Endothelial cell of umbilical vein (primary cell): ENCODE measurements around the gene C8B. TPM values are rescaled to one million over a fixed set of nuclear protein-coding genes. Genes with fewer than 3 reads are reported as not detected.

ENCODE experiments used
- BruUV-seq: library from RNA; stranded (reverse); fragments of 400-500 nt; replicated peaks from 2 replicates; lab custom pipeline; 2021; lab: Mats Ljungman, UMichigan
- CTCF ChIA-PET: fragments of 300-600, 350-600 bp; sonication (Branson Sonifier 250); formaldehyde crosslinking; loops from one replicate; lab custom pipeline; 2021; ENCODE audit warnings: antibody characterized with exemption, inconsistent platforms; lab: Charles Lee
- POLR2A ChIA-PET: fragments of 300-600, 350-600 bp; sonication (Branson Sonifier 250); formaldehyde crosslinking; loops from one replicate; lab custom pipeline; 2021; ENCODE audit warnings: antibody characterized with exemption, inconsistent platforms; lab: Charles Lee
- DNase-seq: peaks from one replicate; pipeline ENCODE4 v3.0.0-alpha.2; 2011; ENCODE audit warnings: low read depth, low spot score
- FAIRE-seq: peaks from 2 replicates; lab custom pipeline; 2011; peaks lifted over from hg19 to GRCh38; lab: Jason Lieb, UNC
- H2AFZ ChIP-seq: 2 replicates; pipeline ENCODE4 v1.6.0; 2012; ENCODE audit warnings: low read depth, low read length, control low read depth, inconsistent platforms
- H3K27ac ChIP-seq: 2 replicates; pipeline ENCODE4 v1.5.1; 2011; ENCODE audit warnings: low read depth, mild to moderate bottlenecking, control low read depth, low read length, moderate library complexity; ENCODE audit not compliant: insufficient read depth
- H3K27me3 ChIP-seq, 2 experiments: 2 replicates each; pipeline versions ENCODE4 v1.6.0 to v1.6.1; 2011; ENCODE audit warnings: low read length in 2 of 2, mixed read lengths in 1 of 2; ENCODE audit not compliant: control insufficient read depth in 2 of 2, insufficient read depth in 2 of 2
- H3K36me3 ChIP-seq, 2 experiments: 2 replicates in 1 of 2; 3 replicates in 1 of 2; pipeline ENCODE4 v1.5.1; 2011; ENCODE audit warnings: low read length in 2 of 2, mild to moderate bottlenecking in 1 of 2, moderate library complexity in 1 of 2; ENCODE audit not compliant: control insufficient read depth in 2 of 2, insufficient read depth in 2 of 2; ENCODE audit errors: extremely low read depth in 1 of 2
- H3K4me1 ChIP-seq: 3 replicates; pipeline ENCODE4 v1.5.1; 2011; ENCODE audit warnings: mild to moderate bottlenecking, low read length; ENCODE audit not compliant: control insufficient read depth, insufficient read depth; ENCODE audit errors: extremely low read depth
- H3K4me2 ChIP-seq: 2 replicates; pipeline ENCODE4 v1.6.1; 2011; ENCODE audit warnings: low read length, control low read depth, mixed read lengths; ENCODE audit not compliant: insufficient read depth
- H3K4me3 ChIP-seq, 3 experiments: fragments of 200-600 bp in 1 of 3; sonication (generic), shearing (Covaris generic) in 1 of 3; replicated peaks in 1 of 3; 2 replicates each; pipeline ENCODE4 v1.5.1; 2011 to 2016; ENCODE audit warnings: control low read depth in 3 of 3, low read length in 3 of 3, mild to moderate bottlenecking in 2 of 3, inconsistent platforms in 1 of 3, low read depth in 1 of 3, moderate library complexity in 1 of 3; ENCODE audit not compliant: insufficient read depth in 1 of 3
- H3K79me2 ChIP-seq: 2 replicates; pipeline ENCODE4 v1.6.0; 2012; ENCODE audit warnings: low read length, inconsistent platforms; ENCODE audit not compliant: control insufficient read depth, insufficient read depth
- H3K9ac ChIP-seq: replicated peaks from 2 replicates; pipeline ENCODE3; 2011; ENCODE audit warnings: low read length, control low read depth; ENCODE audit not compliant: insufficient read depth; ENCODE audit errors: extremely low read depth
- H3K9me1 ChIP-seq: replicated peaks from 3 replicates; pipeline ENCODE4 v1.6.0; 2011; ENCODE audit warnings: mild to moderate bottlenecking, low read length; ENCODE audit not compliant: control insufficient read depth, insufficient read depth; ENCODE audit errors: extremely low read depth
- H3K9me3 ChIP-seq: replicated peaks from 2 replicates; pipeline ENCODE4 v1.5.1; 2012; ENCODE audit warnings: low read length, inconsistent platforms; ENCODE audit not compliant: control insufficient read depth, insufficient read depth
- H4K20me1 ChIP-seq: replicated peaks from 2 replicates; pipeline ENCODE3; 2011; ENCODE audit warnings: mild to moderate bottlenecking, low read length; ENCODE audit not compliant: control insufficient read depth, insufficient read depth; ENCODE audit errors: extremely low read depth
- CTCF ChIP-seq, 2 donors: IDR thresholded peaks; 1 replicate in 1 of 2; 2 replicates in 1 of 2; pipeline ENCODE4 v1.5.1; 2011; ENCODE audit warnings: low read length in 2 of 2, mild to moderate bottlenecking in 2 of 2, moderate library complexity in 2 of 2, control low read depth in 1 of 2, inconsistent platforms in 1 of 2, low read depth in 1 of 2; ENCODE audit not compliant: insufficient read depth in 1 of 2; ENCODE audit errors: extremely low read depth in 1 of 2
- EZH2 ChIP-seq: IDR thresholded peaks from 2 replicates; pipeline ENCODE4 v1.6.1; 2012; ENCODE audit warnings: borderline replicate concordance, low read depth, mild to moderate bottlenecking, moderate library complexity, low read length, inconsistent platforms; ENCODE audit not compliant: severe bottlenecking
- FOS ChIP-seq: IDR thresholded peaks from 2 replicates; pipeline ENCODE4 v1.6.1; 2011; ENCODE audit warnings: mild to moderate bottlenecking, low read length, moderate library complexity, borderline replicate concordance; ENCODE audit not compliant: insufficient read depth
- GATA2 ChIP-seq: IDR thresholded peaks from 2 replicates; pipeline ENCODE4 v1.7.0; 2011; ENCODE audit warnings: low read depth, mild to moderate bottlenecking, moderate library complexity, mixed read lengths, low read length; ENCODE audit not compliant: insufficient read length, insufficient read depth
- JUN ChIP-seq: IDR thresholded peaks from 2 replicates; pipeline ENCODE4 v1.6.1; 2011; ENCODE audit warnings: borderline replicate concordance, low read depth; ENCODE audit not compliant: insufficient read length, insufficient read depth
- MAX ChIP-seq: IDR thresholded peaks from 2 replicates; pipeline ENCODE4 v1.6.1; 2011; ENCODE audit not compliant: insufficient read depth, insufficient read length
- MYC ChIP-seq: IDR thresholded peaks from one replicate; pipeline ENCODE4 v1.6.1; 2011; ENCODE audit warnings: mild to moderate bottlenecking, low read depth, low read length
- POLR2A ChIP-seq: IDR thresholded peaks from 2 replicates; pipeline ENCODE4 v1.6.1; 2012; ENCODE audit warnings: low read depth, mild to moderate bottlenecking, control low read depth, low read length
- POLR2AphosphoS5 ChIP-seq: IDR thresholded peaks from 2 replicates; pipeline ENCODE4 v1.6.1; 2012; ENCODE audit warnings: low read depth, mild to moderate bottlenecking, control low read depth, low read length, moderate library complexity; ENCODE audit not compliant: insufficient read depth
- dilution Hi-C: fragments of 300-500 bp; cut with MboI; formaldehyde crosslinking; loops from one replicate; pipeline ENCODE4 v1.15.0; 2019; ENCODE audit warnings: low sequenced_read_pairs; ENCODE audit not compliant: extremely low pct_ligation_motif_present
- intact Hi-C: fragments of 100-400 bp; cut with micrococcal nuclease; formaldehyde crosslinking; loops from one replicate; pipeline ENCODE4 v1.10.0; 2022
- polyA plus RNA-seq, 4 experiments: library from polyadenylated mRNA; depleted of rRNA in 3 of 4; stranded (reverse) in 3 of 4; unstranded in 1 of 4; fragments of >200 nt; gene quantifications; 2 replicates each; pipeline versions ENCODE4 v1.2.1 to v1.2.3, GENCODE V29; 2011 to 2012; ENCODE audit warnings: missing spikeins in 1 of 4
- total RNA-seq: library from RNA; stranded (reverse); gene quantifications from 2 replicates; pipeline ENCODE4 v1.2.3, GENCODE V29; 2021

C8B gene
- total and polyA plus RNA-seq, 2 donors (not counting 3 experiments of a cell fraction or from before 2014, with no cell fraction given), result not detected

- H3K27me3 ChIP-seq, result no peaks in the 10 kb centered on the region
- no peak for TF ChIP-seq POLR2A
- TF ChIP-seq EZH2, result no peak
- no peak for TF ChIP-seq FOS
- no peak for TF ChIP-seq CTCF (IDR thresholded peaks at IDR 0.05; ENCODE audit: extremely low read depth in 1 of 2, insufficient read depth in 1 of 2, low read depth in 1 of 2, low read length in 2 of 2)
- TF ChIP-seq MYC, result no peak
- TF ChIP-seq GATA2, result no peak
- TF ChIP-seq POLR2AphosphoS5, result no peak
- no peak for TF ChIP-seq JUN
- TF ChIP-seq MAX, result no peak
- no peak overlapping the region for H3K9ac ChIP-seq
- H3K36me3 ChIP-seq, result no peaks in the 10 kb centered on the region
- H3K4me1 ChIP-seq, result no peaks in the 10 kb centered on the region
- no peaks in the 10 kb centered on the region for H3K9me1 ChIP-seq
- no TSS peak for BruUV-seq
- DNase-seq (no peak), FAIRE-seq (no peak)
- intact Hi-C loops, result no loop called here
- ChIA-PET CTCF (interaction anchor here (0.6 kb wide), 1 partner anchor 110 kb away, joined by 4 read pairs; no protein-coding TSS in a partner anchor), POLR2A (no interaction called here)
- no peak overlapping the region for H3K4me3 ChIP-seq
- H3K27ac ChIP-seq, result no peak overlapping the region
- H3K9me3 ChIP-seq, result no peaks in the 10 kb centered on the region
- H4K20me1 ChIP-seq, result no peaks in the 10 kb centered on the region
- dilution Hi-C loops, result no loop called here
- H3K79me2 ChIP-seq, result no peaks in the 10 kb centered on the region
- no peak overlapping the region for H3K4me2 ChIP-seq
- H2AFZ ChIP-seq, result no peak overlapping the region
These were observed 4.4 kb downstream of the C8B start for GRCh38 chr1:56961426-56961825.
